ENCODE measurements around the gene GMNN. TPM values are rescaled to one million over a fixed set of nuclear protein-coding genes. Genes with fewer than 3 reads are reported as not detected.
"Not testable (repeated sequence)": the region's sequence is repeated elsewhere in the genome, so short reads cannot be mapped to it uniquely, and the experiment has no call there.

Gene GMNN
- total RNA-seq, result 65.4 and 69.2 TPM in 2 replicates
- long read RNA-seq, transcript GMNN-201 (7 exons, 1,262 nt), result major isoform, 45 of 77 reads
- long read RNA-seq, transcript GMNN-202 (7 exons, 1,133 nt), result minor isoform, 16 of 77 reads
- long read RNA-seq, partial matches to known transcripts, result 4 of 77 reads
- long read RNA-seq, other reads (novel, unspliced or antisense), result 11 of 77 reads

DNA sequence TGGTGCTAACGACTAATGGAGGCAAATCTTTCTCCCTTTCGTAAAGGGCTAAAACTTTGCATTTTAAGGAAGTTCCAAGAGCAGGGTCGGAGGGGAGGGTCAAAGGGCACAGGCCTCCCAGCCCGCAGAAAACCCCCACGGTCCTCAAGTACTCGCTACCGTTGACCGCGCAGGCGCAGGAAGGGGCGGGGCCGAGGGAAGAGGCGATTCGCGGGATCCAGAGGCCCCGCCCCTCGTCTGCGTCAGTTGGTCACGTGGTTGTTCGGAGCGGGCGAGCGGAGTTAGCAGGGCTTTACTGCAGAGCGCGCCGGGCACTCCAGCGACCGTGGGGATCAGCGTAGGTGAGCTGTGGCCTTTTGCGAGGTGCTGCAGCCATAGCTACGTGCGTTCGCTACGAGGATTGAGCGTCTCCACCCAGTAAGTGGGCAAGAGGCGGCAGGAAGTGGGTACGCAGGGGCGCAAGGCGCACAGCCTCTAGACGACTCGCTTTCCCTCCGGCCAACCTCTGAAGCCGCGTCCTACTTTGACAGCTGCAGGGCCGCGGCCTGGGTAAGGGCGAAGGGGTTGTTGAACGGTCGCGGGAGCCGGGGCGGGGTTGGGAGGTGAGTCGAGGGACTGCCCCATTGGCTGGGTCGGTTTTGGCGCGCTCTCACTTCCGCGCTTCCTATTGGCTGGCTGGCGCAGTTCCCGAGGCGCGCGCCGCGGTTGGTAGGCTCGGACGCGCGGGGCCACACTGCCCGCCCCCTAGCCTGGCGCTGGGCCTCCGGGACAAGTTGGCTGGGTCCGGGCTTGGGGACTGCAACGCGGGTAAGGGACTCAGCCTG lies at the start of gene GMNN:
TSS of gene GMNN (plus strand) at position 242 of the 824 bp plus-strand sequence. CDS start 2,310 bp downstream, outside the sequence.
- peak; percentile 97 for DNase-seq (ENCODE audit: low spot score, unreplicated experiment)
- peak within 1 kb of the TSS; percentile 99 for H3K4me3 Mint-ChIP-seq (ENCODE audit: low read depth)
- TF ChIP-seq, protein P1, sequence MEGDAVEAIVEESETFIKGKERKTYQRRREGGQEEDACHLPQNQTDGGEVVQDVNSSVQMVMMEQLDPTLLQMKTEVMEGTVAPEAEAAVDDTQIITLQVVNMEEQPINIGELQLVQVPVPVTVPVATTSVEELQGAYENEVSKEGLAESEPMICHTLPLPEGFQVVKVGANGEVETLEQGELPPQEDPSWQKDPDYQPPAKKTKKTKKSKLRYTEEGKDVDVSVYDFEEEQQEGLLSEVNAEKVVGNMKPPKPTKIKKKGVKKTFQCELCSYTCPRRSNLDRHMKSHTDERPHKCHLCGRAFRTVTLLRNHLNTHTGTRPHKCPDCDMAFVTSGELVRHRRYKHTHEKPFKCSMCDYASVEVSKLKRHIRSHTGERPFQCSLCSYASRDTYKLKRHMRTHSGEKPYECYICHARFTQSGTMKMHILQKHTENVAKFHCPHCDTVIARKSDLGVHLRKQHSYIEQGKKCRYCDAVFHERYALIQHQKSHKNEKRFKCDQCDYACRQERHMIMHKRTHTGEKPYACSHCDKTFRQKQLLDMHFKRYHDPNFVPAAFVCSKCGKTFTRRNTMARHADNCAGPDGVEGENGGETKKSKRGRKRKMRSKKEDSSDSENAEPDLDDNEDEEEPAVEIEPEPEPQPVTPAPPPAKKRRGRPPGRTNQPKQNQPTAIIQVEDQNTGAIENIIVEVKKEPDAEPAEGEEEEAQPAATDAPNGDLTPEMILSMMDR (IDR thresholded peaks at IDR 0.05; ENCODE audit: unreplicated experiment), result no peak
- H3K36me3 Mint-ChIP-seq (ENCODE audit: insufficient read depth), result peaks cover 4% of the 10 kb centered on the region
- H3K4me1 Mint-ChIP-seq (ENCODE audit: low read depth), result peaks cover 28% of the 10 kb centered on the region
- H3K27ac Mint-ChIP-seq, result peak within 1 kb of the TSS; percentile 97
- no peaks in the 10 kb centered on the region for H3K9me3 Mint-ChIP-seq (ENCODE audit: low read depth)
- no peaks in the 10 kb centered on the region for H3K27me3 Mint-ChIP-seq

DNA sequence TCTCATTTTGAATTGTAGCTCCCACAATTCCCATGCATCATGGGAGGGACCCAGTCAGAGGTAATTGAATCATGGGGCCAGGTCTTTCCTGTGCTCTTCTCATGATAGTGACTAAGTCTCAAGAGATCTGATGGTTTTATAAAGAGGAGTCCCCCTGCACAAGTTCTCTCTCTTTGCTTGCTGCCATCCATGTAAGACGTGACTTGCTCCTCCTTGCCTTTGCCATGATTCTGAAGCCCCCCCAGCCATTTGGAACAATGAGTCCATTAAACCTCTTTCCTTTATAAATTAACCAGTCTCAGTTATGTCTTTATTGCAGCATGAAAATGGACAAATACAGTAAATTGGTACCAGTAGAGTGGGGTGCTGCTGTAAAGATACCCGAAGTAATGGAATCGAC lies 44.1 kb upstream of the GMNN start:
- Mint-ChIP-seq H3K9me3 (ENCODE audit: low read depth) (peaks cover 27% of the 10 kb centered on the region), H3K4me1 (ENCODE audit: low read depth) (peaks cover 13% of the 10 kb centered on the region)
- H3K4me3 Mint-ChIP-seq (ENCODE audit: low read depth); H3K36me3 Mint-ChIP-seq (ENCODE audit: insufficient read depth); H3K27ac Mint-ChIP-seq; DNase-seq (ENCODE audit: low spot score, unreplicated experiment); H3K27me3 Mint-ChIP-seq: not testable (repeated sequence)

DNA sequence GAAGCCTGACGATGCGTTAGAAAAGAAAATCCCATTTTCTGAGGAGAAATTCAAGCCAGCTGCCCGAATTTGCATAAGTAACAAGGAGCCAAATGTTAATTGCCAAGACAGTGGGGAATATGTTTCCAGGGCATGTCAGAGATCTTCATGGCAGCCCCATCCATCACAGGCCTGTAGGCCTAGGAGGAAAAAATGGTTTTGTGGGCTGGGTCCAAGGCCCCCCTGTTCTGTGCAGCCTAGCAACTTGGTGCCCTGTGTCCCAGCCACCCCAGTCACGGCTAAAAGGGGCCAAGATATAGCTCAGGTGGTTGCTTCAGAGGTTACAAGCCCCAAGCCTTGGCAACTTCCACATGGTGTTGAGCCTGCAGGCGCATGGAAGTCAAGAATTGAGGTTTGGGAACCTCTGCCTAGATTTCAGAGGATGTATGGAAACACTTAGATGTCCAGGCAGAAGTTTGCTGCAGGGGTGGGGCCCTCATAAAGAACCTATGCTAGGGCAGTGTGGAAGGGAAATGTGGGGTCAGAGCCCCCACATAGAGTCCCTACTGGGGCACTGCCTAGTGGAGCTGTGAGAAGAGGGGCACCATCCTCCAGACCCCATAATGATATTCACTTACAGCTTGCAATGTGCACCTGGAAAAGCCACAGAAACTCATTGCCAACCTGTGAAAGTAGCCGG lies 43.1 kb upstream of the GMNN start:
- H3K9me3 Mint-ChIP-seq (ENCODE audit: low read depth), result peaks cover 27% of the 10 kb centered on the region
- not testable (repeated sequence) for H3K4me1 Mint-ChIP-seq (ENCODE audit: low read depth); H3K27me3 Mint-ChIP-seq; H3K27ac Mint-ChIP-seq; H3K36me3 Mint-ChIP-seq (ENCODE audit: insufficient read depth); DNase-seq (ENCODE audit: low spot score, unreplicated experiment); H3K4me3 Mint-ChIP-seq (ENCODE audit: low read depth)

DNA sequence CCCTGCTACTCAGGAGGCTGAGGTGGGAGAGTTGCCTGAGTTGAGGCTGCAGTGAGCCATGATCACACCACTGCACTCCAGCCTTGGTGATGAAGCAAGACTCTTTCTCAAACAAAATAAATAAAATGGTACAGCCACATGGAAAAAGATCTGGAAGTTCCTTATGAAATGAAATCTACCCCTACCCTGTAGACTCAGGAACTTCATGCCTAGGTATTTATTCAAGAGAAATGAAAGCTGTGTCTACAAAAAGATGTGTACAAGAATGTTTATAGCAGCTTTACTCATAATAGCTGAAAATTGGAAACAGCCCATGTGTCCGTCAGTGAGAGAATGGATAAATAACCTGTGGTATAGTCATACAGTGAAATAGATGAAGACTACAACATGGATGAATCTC lies 40.6 kb upstream of the GMNN start:
- peaks cover 5% of the 10 kb centered on the region for H3K36me3 Mint-ChIP-seq (ENCODE audit: insufficient read depth)
- peaks cover 23% of the 10 kb centered on the region for H3K9me3 Mint-ChIP-seq (ENCODE audit: low read depth)
- no peak overlapping the region for H3K27ac Mint-ChIP-seq
- DNase-seq (ENCODE audit: low spot score, unreplicated experiment), result no peak
- no peak overlapping the region for H3K4me3 Mint-ChIP-seq (ENCODE audit: low read depth)
- no peaks in the 10 kb centered on the region for H3K4me1 Mint-ChIP-seq (ENCODE audit: low read depth)
- no peaks in the 10 kb centered on the region for H3K27me3 Mint-ChIP-seq
- TF ChIP-seq, protein P1 (IDR thresholded peaks at IDR 0.05; ENCODE audit: unreplicated experiment), result no peak

DNA sequence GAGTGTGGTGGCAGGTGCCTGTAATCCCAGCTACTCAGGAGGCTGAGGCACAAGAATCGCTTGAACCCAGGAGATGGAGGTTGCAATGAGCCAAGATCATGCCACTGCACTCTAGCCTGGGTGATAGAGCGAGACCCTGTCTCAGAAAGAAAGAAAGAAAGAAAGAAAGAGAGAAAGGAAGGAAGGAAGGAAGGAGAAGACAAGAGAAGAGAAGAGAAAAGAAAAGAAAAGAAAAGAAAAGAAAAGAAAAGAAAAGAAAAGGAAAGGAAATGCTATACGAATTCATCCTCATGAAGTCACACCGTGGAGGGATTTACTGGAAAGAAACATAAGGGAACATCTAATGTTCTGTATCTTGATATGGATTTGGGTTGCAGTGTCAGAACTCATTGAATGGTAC lies 40.0 kb upstream of the GMNN start:
- H3K9me3 Mint-ChIP-seq (ENCODE audit: low read depth), result peaks cover 20% of the 10 kb centered on the region
- not testable (repeated sequence) for H3K27ac Mint-ChIP-seq; H3K36me3 Mint-ChIP-seq (ENCODE audit: insufficient read depth); DNase-seq (ENCODE audit: low spot score, unreplicated experiment); H3K27me3 Mint-ChIP-seq; H3K4me1 Mint-ChIP-seq (ENCODE audit: low read depth); H3K4me3 Mint-ChIP-seq (ENCODE audit: low read depth)

DNA sequence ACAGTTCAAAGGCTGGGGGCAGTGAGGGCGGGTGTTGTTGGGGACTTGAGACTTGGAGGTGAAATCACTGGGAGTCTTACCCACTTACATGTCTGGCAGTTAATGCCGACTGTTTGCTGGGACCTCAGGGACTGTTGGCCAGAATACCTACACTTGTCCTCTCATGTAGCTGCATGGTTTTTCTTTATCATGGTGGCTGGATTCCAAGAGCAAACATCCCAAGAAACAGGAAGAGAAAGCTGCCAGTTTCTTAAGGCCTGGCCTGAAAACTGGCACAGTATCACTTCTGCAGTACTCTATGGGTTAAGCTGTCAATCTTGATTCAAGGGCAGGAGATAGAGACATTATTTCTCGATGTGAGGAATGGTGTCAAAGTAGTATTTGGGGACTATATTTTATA lies 36.0 kb upstream of the GMNN start:
- no peaks in the 10 kb centered on the region for H3K9me3 Mint-ChIP-seq (ENCODE audit: low read depth)
- H3K27me3 Mint-ChIP-seq, result no peaks in the 10 kb centered on the region
- DNase-seq (ENCODE audit: low spot score, unreplicated experiment), result no peak
- no peak overlapping the region for H3K4me3 Mint-ChIP-seq (ENCODE audit: low read depth)
- H3K27ac Mint-ChIP-seq, result no peak overlapping the region
- H3K36me3 Mint-ChIP-seq (ENCODE audit: insufficient read depth), result no peaks in the 10 kb centered on the region
- no peaks in the 10 kb centered on the region for H3K4me1 Mint-ChIP-seq (ENCODE audit: low read depth)
- TF ChIP-seq, protein P1 (IDR thresholded peaks at IDR 0.05; ENCODE audit: unreplicated experiment), result no peak

Data from progenitor cell of endocrine pancreas (in vitro differentiated cells).